OCI-LY1 (cell line): ENCODE data around the gene SOX5.

Experiments used
- CTCF ChIP-seq: fragments of 200-600 bp; sonication (generic), shearing (Covaris generic); IDR thresholded peaks from 2 replicates; pipeline ENCODE4 v1.5.1; 2017; ENCODE audit warnings: mild to moderate bottlenecking, antibody characterized with exemption, low read length, moderate library complexity, mixed read lengths
- EZH2 ChIP-seq: fragments of 200-600 bp; sonication (generic), shearing (Covaris generic); IDR thresholded peaks from 2 replicates; pipeline ENCODE4 v1.8.0; 2017; ENCODE audit warnings: borderline replicate concordance, mixed run types, mild to moderate bottlenecking, antibody characterized with exemption, low read length, moderate library complexity, mixed read lengths

- no peak for TF ChIP-seq CTCF
- TF ChIP-seq EZH2: no peak
These were observed 37.6 kb upstream of the SOX5 start for GRCh38 chr12:23987046-23987445.
